Peyer's patch (tissue), 4 donors: ENCODE data around the gene PFKL. TPM values are rescaled to one million over a fixed set of nuclear protein-coding genes. Genes with fewer than 3 reads are reported as not detected.

Source experiments
- DNase-seq, 3 donors: peaks; one replicate each; pipeline ENCODE4 v3.0.0-alpha.2; 2017 to 2019
- H3K27ac ChIP-seq, 4 donors: fragments of 200-600 bp; sonication (generic); one replicate each; pipeline ENCODE4 v1.5.1; 2016 to 2019
- H3K27me3 ChIP-seq, 2 donors: fragments of 200-600 bp; sonication (generic); one replicate each; pipeline ENCODE4 v1.5.1; 2019
- H3K36me3 ChIP-seq, 3 donors: fragments of 200-600 bp; sonication (generic); one replicate each; pipeline ENCODE4 v1.5.1; 2016 to 2019
- H3K4me1 ChIP-seq, 4 donors: fragments of 200-600 bp; sonication (generic); one replicate each; pipeline ENCODE4 v1.5.1; 2016 to 2019
- H3K4me3 ChIP-seq, 4 donors: fragments of 200-600 bp; sonication (generic); 1 replicate in 3 of 4; 2 replicates in 1 of 4; pipeline ENCODE4 v1.5.1; 2016 to 2019; ENCODE audit warnings: mild to moderate bottlenecking in 1 of 4
- H3K9me3 ChIP-seq, 4 donors: fragments of 200-600 bp; sonication (generic); one replicate each; pipeline ENCODE4 v1.5.1; 2016 to 2019; ENCODE audit warnings: mild to moderate bottlenecking in 1 of 4
- POLR2A ChIP-seq, 2 donors: fragments of 450-650 bp; IDR thresholded peaks; one replicate each; pipeline ENCODE4 v1.5.1; 2017; ENCODE audit warnings: antibody characterized with exemption in 2 of 2, mild to moderate bottlenecking in 2 of 2, moderate library complexity in 2 of 2
- total RNA-seq, 4 donors: library from RNA; depleted of rRNA; stranded (reverse); fragments of >200 nt; gene quantifications; one replicate each; pipeline ENCODE4 v1.1.0, GENCODE V29; 2016
- TF ChIP-seq, protein P1 (sequence below), 6 experiments: fragments of 450-650 bp in 4 of 6; fragments of 200-600 bp in 2 of 6; sonication (generic) in 1 of 6; IDR thresholded peaks; one replicate each; pipeline ENCODE4 v1.5.1; 2017 to 2019; ENCODE audit warnings: antibody characterized with exemption in 6 of 6, mild to moderate bottlenecking in 3 of 6, moderate library complexity in 1 of 6

Gene PFKL
- total RNA-seq, 4 donors from 2014 or later = 192 to 404 (median 274) TPM

DNA sequence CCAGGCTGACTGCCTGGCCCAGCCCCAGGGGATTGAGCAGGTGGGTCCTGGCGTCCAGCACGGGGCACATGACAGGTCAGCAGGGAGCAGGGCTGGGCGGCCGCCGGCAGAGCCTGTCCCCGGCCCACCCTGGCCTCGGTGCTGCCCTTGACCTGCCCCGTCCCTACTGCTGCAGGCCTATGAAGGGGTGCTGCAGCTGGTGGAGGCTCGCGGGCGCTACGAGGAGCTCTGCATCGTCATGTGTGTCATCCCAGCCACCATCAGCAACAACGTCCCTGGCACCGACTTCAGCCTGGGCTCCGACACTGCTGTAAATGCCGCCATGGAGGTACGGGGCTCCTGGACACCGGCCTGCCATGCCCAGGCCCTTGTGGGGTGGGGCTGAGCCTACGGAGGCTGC, 23.7 kb downstream of the PFKL start:
- H3K9me3 ChIP-seq = no peaks in the 10 kb centered on the region
- H3K27ac ChIP-seq = no peak overlapping the region
- no peak for TF ChIP-seq POLR2A (IDR thresholded peaks at IDR 0.05)
- TF ChIP-seq, protein P1, sequence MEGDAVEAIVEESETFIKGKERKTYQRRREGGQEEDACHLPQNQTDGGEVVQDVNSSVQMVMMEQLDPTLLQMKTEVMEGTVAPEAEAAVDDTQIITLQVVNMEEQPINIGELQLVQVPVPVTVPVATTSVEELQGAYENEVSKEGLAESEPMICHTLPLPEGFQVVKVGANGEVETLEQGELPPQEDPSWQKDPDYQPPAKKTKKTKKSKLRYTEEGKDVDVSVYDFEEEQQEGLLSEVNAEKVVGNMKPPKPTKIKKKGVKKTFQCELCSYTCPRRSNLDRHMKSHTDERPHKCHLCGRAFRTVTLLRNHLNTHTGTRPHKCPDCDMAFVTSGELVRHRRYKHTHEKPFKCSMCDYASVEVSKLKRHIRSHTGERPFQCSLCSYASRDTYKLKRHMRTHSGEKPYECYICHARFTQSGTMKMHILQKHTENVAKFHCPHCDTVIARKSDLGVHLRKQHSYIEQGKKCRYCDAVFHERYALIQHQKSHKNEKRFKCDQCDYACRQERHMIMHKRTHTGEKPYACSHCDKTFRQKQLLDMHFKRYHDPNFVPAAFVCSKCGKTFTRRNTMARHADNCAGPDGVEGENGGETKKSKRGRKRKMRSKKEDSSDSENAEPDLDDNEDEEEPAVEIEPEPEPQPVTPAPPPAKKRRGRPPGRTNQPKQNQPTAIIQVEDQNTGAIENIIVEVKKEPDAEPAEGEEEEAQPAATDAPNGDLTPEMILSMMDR (IDR thresholded peaks at IDR 0.05) = no peak
- peaks cover 0 to 94% (median 0%) of the 10 kb centered on the region in 3 donors for H3K36me3 ChIP-seq
- no peaks in the 10 kb centered on the region for H3K4me1 ChIP-seq
- DNase-seq = no peak
- no peaks in the 10 kb centered on the region for H3K27me3 ChIP-seq
- H3K4me3 ChIP-seq = no peak overlapping the region

- no peak for DNase-seq
- Histone ChIP-seq H3K36me3 (peaks cover 0 to 87% (median 0%) of the 10 kb centered on the region in 3 donors), H3K27ac (no peak overlapping the region), H3K4me1 (no peaks in the 10 kb centered on the region), H3K9me3 (no peaks in the 10 kb centered on the region), H3K4me3 (no peak overlapping the region), H3K27me3 (no peaks in the 10 kb centered on the region)
- TF ChIP-seq POLR2A (IDR thresholded peaks at IDR 0.05) = no peak
- TF ChIP-seq, protein P1 (IDR thresholded peaks at IDR 0.05) = no peak
Measured at GRCh38 chr21:44324106-44324853, 24.4 kb downstream of the PFKL start.

DNA sequence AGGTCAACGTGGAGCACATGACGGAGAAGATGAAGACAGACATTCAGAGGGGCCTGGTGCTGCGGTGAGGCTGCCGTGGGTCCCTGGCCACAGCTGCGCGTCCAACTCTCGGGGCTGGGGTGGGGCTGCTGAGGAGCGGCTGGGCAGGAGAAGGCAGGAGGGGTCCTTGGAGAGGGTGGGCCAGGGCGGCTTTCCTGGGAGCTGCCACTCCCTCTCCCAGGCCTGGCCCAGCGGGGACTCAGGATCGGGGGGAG, 24.9 kb downstream of the PFKL start:
- no peak overlapping the region for H3K4me3 ChIP-seq
- H3K36me3 ChIP-seq = peaks cover 0 to 82% (median 0%) of the 10 kb centered on the region in 3 donors
- DNase-seq = no peak
- no peaks in the 10 kb centered on the region for H3K4me1 ChIP-seq
- no peak overlapping the region for H3K27ac ChIP-seq
- no peaks in the 10 kb centered on the region for H3K9me3 ChIP-seq
- TF ChIP-seq, protein P1 (IDR thresholded peaks at IDR 0.05) = no peak
- H3K27me3 ChIP-seq = no peaks in the 10 kb centered on the region

DNA sequence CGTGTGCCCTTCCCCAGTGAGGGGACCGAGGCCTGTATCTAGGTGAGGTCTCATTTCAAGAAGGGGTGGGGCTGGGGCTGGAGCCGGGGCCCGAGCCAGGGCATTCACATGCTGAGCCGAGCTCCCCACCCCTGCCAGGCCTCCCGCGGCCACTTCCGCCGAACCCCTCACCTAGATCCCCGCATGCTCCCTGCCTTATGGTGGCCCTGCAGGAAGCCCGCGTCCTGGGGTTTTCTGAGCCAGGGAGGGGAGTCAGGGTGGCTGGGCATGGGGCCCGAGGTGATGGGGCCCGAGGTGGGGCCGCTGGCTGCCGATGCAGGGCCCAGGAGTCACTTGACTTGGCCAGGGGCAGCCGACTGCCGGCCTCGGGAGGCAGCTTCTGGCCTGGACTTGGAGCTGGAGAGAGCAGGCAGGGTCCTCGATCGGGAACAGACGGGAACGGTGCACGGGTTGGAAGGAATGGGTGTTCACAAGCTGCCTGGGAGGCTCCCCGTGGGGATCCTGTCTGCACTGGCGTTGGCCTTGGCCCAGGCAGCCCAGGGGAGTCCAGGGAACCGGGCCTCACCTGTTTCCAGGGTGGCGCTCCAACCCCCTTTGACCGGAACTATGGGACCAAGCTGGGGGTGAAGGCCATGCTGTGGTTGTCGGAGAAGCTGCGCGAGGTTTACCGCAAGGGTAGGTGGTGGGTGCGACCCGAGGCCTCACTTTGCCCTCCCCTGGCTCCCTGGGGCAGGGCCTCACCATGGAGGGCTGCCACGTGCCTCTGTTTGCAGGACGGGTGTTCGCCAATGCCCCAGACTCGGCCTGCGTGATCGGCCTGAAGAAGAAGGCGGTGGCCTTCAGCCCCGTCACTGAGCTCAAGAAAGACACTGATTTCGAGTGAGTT, 25.8 kb downstream of the PFKL start:
- peaks cover 0 to 73% (median 0%) of the 10 kb centered on the region in 3 donors for H3K36me3 ChIP-seq

DNA sequence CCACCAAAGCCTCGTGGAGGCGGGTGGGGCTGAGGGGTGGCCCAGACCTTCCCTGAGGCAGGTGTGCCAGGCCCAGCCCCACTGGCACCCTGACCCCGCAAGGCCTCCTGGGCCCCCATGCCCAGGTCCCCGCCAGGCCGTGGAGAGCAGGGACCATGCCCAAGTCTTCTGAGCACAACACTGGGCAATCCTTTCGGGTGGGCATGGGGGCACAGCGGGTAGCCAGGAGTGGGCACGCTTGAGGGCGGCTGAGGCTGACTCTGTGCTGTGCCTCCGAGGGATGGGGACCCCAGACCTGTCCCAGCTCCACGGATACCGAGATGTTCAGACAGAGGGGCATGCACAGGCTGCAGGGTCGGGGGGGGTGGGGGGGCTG, 26.4 kb downstream of the PFKL start:
- no peaks in the 10 kb centered on the region for H3K27me3 ChIP-seq
- no peak for DNase-seq
- no peak overlapping the region for H3K4me3 ChIP-seq
- H3K27ac ChIP-seq = no peak overlapping the region
- H3K4me1 ChIP-seq = no peaks in the 10 kb centered on the region
- H3K9me3 ChIP-seq = no peaks in the 10 kb centered on the region
- TF ChIP-seq POLR2A (IDR thresholded peaks at IDR 0.05) = no peak
- TF ChIP-seq, protein P1 (IDR thresholded peaks at IDR 0.05) = no peak
- H3K36me3 ChIP-seq = peaks cover 0 to 71% (median 0%) of the 10 kb centered on the region in 3 donors

More for the DNA sequence above, 25.8 kb downstream of the PFKL start:
- H3K27ac ChIP-seq = no peak overlapping the region
- H3K4me3 ChIP-seq = no peak overlapping the region
- TF ChIP-seq, protein P1 (IDR thresholded peaks at IDR 0.05) = no peak
- no peak for TF ChIP-seq POLR2A (IDR thresholded peaks at IDR 0.05)
- no peaks in the 10 kb centered on the region for H3K9me3 ChIP-seq
- no peak for DNase-seq
- H3K4me1 ChIP-seq = no peaks in the 10 kb centered on the region
- no peaks in the 10 kb centered on the region for H3K27me3 ChIP-seq
